Effector memory CD4-positive, alpha-beta T cell (primary cell): Measurements from ENCODE around the gene HSD17B10.

Source experiments
- DNase-seq, 3 donors: peaks; one replicate each; pipeline ENCODE4 v3.0.0-alpha.2; 2020
- H3K27ac ChIP-seq: 2 replicates; pipeline ENCODE4 v1.7.0; 2013; ENCODE audit warnings: mild to moderate bottlenecking, low read length, moderate library complexity; ENCODE audit not compliant: insufficient read depth, poor library complexity, severe bottlenecking
- H3K27me3 ChIP-seq: replicated peaks from 2 replicates; pipeline ENCODE4 v1.7.0; 2013; ENCODE audit warnings: mild to moderate bottlenecking, low read length; ENCODE audit not compliant: insufficient read depth, control insufficient read depth, poor library complexity, severe bottlenecking
- H3K36me3 ChIP-seq: 2 replicates; pipeline ENCODE4 v1.7.0; 2013; ENCODE audit warnings: mild to moderate bottlenecking, low read length, moderate library complexity; ENCODE audit not compliant: control insufficient read depth, insufficient read depth
- H3K4me1 ChIP-seq: 2 replicates; pipeline ENCODE4 v1.7.0; 2013; ENCODE audit warnings: low read length, mild to moderate bottlenecking; ENCODE audit not compliant: control insufficient read depth, insufficient read depth, poor library complexity, severe bottlenecking
- H3K4me3 ChIP-seq: 2 replicates; pipeline ENCODE4 v1.7.0; 2013; ENCODE audit warnings: low read length, low read depth, mild to moderate bottlenecking; ENCODE audit not compliant: insufficient read depth, poor library complexity, severe bottlenecking
- H3K9me3 ChIP-seq: 2 replicates; pipeline ENCODE4 v1.7.0; 2013; ENCODE audit warnings: mild to moderate bottlenecking, low read length, moderate library complexity; ENCODE audit not compliant: control insufficient read depth

The HSD17B10 gene

DNA sequence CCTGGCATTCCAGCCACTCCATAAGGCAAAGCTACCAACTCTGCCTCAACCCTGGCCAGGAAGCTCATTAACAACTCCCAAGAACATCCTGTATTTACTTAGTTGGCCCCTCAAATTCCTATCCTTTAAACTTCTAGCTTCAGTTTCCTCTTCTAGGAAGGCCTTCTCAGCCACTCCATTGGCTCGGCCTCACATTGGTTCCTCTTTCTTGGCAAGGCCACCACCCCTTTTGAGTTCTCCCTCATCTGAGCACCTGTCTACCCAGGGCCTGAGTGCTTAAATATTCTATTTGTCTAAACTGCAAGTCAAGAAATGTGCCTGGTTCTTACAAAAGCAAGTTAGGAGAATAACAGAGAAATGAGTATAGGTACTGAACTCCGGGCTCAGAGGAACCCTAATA lies 21.7 kb downstream of the HSD17B10 start:
- peaks cover 67% of the 10 kb centered on the region for H3K36me3 ChIP-seq
- H3K4me1 ChIP-seq = no peaks in the 10 kb centered on the region
- H3K27me3 ChIP-seq = no peaks in the 10 kb centered on the region
- no peak overlapping the region for H3K27ac ChIP-seq
- H3K4me3 ChIP-seq = no peak overlapping the region
- H3K9me3 ChIP-seq = no peaks in the 10 kb centered on the region
- no peak for DNase-seq

DNA sequence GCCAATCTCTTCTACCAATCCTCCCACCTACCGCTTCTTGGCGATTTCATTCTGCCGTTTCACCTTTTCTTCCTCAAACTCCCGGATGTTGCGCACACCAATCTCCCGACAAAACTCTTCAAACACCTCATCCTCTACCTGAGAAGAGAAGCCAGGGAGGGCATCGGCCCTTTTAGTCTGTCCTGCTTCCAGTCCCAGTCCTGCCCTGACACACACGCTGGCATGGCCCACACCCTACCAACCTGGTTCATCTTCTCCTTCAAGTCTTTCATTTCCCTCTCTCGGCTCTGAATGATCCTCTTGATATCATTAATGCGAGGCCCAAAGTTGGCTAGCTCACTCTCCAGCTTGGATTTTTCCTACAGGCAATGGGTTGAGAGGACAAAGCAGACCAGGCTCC lies 30.6 kb downstream of the HSD17B10 start:
- H3K36me3 ChIP-seq = peaks cover 77% of the 10 kb centered on the region
- no peaks in the 10 kb centered on the region for H3K27me3 ChIP-seq
- no peak overlapping the region for H3K27ac ChIP-seq
- no peaks in the 10 kb centered on the region for H3K9me3 ChIP-seq
- H3K4me1 ChIP-seq = no peaks in the 10 kb centered on the region
- no peak for DNase-seq
- no peak overlapping the region for H3K4me3 ChIP-seq

DNA sequence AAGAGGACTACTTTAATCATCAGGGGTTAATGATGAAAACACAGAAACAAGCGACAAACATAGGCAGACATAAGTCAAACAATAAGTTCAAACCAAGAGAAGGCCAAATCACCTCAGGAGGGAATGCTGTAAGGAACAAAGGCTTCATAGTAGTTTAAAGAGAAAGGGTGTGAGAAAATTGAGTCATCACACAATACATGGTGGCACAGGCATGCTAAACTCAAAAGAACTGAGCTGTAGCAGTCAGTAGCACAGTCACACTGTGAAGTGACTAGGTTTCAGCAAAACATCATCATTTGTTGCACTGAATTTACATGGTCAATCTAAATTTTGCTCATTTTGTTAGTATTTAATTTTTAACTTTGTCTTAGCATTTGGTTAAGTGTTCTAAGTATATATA lies 36.0 kb downstream of the HSD17B10 start:
- H3K4me3 ChIP-seq = no peak overlapping the region
- DNase-seq = no peak
- H3K4me1 ChIP-seq = no peaks in the 10 kb centered on the region
- peaks cover 47% of the 10 kb centered on the region for H3K36me3 ChIP-seq
- H3K27ac ChIP-seq = no peak overlapping the region
- no peaks in the 10 kb centered on the region for H3K9me3 ChIP-seq
- H3K27me3 ChIP-seq = no peaks in the 10 kb centered on the region

DNA sequence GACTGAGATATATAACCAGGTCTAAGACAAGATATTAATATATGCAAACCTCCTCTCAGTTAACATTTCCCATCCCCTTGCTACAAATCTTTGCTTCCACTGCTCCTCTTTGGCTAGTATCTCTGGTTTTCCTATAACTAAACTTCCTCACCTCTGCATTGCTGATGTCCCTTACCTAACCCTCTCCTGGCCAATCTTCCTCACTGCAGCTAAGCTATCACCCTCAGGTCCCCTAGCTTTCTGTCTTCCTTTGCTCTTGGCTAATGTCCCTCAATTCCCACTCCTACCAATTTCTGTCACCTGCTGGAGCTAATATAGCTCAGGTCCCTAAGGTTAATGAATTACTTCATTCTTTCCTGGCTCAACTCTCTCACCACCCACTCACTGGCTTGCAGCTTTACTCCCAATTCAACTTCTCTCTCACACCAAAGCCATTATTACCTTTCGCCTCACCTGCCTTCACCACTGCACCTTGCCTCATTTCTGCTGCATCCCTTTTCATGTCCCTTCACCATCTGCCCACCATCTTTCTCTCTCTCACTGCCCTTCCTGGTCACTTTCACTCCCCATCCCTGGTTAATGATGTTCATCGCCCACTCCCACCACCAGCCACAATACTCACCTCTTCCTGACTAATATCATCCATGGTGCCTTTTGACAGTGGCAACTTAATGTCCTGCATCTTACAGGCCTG lies 38.4 kb downstream of the HSD17B10 start:
- no peak for DNase-seq
- Histone ChIP-seq H3K27ac (no peak overlapping the region), H3K4me1 (no peaks in the 10 kb centered on the region), H3K36me3 (peaks cover 37% of the 10 kb centered on the region), H3K4me3 (no peak overlapping the region), H3K27me3 (no peaks in the 10 kb centered on the region), H3K9me3 (no peaks in the 10 kb centered on the region)

DNA sequence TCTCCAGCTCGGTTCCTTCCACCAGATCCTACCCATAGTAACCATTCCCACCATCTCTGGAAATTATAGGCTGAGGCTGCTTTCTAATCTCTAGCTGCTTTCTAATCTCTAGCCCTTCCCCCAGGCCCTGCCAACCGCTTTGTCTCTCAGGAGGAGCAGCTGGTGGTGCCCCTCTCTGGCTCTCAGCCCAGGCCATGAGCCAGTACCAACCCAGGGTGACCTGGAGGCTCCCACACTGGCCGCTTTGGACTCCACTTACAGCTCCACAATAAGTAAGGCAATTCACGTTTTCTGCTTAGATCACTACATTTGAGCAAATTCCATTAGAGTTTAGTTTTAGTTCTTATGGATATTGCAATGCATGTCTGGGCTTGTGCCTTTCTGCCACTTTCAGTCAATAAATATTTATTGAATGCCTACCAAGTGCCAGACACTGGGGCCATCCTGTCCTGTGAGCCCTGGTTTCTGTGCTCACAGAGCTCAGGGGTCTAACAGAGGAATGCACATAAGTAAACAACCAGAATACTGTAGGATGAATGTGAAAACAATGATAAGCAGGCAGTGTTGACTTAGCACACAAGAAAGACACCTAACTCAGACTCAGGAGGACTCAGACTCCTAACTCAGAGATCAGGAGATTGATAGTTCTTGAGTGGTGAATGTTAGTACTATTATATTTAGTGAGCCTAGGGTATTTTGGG lies 50.6 kb downstream of the HSD17B10 start:
- Histone ChIP-seq H3K27ac (no peak overlapping the region), H3K4me1 (no peaks in the 10 kb centered on the region), H3K36me3 (peaks cover 53% of the 10 kb centered on the region), H3K4me3 (no peak overlapping the region), H3K27me3 (no peaks in the 10 kb centered on the region), H3K9me3 (no peaks in the 10 kb centered on the region)
- no peak for DNase-seq
